Testis (tissue), 3 donors: ENCODE results near the gene NR2F6. TPM values are rescaled to one million over a fixed set of nuclear protein-coding genes. Genes with fewer than 3 reads are reported as not detected.

Experiments
- DNase-seq: peaks from one replicate; pipeline ENCODE4 v3.0.0-alpha.2; 2019
- H3K27ac ChIP-seq, 2 donors: fragments of 200-600 bp; sonication (generic); one replicate each; pipeline ENCODE4 v1.5.1; 2019
- H3K27me3 ChIP-seq: fragments of 200-600 bp; sonication (generic); one replicate; pipeline ENCODE4 v1.5.1; 2019
- H3K36me3 ChIP-seq: fragments of 200-600 bp; sonication (generic); one replicate; pipeline ENCODE4 v1.5.1; 2017; ENCODE audit warnings: low read depth; ENCODE audit errors: missing control alignments
- H3K4me1 ChIP-seq: fragments of 200-600 bp; sonication (generic); one replicate; pipeline ENCODE4 v1.5.1; 2019
- H3K4me3 ChIP-seq, 2 donors: fragments of 200-600 bp; sonication (generic); one replicate each; pipeline ENCODE4 v1.5.1; 2017 to 2019
- H3K9me3 ChIP-seq: fragments of 200-600 bp; sonication (generic); one replicate; pipeline ENCODE4 v1.5.1; 2017
- CTCF ChIP-seq, 3 experiments: fragments of 450-650 bp in 2 of 3; fragments of 200-600 bp in 1 of 3; sonication (generic) in 1 of 3; IDR thresholded peaks; one replicate each; pipeline ENCODE4 v1.5.1; 2016 to 2019; ENCODE audit warnings: antibody characterized with exemption in 3 of 3, mild to moderate bottlenecking in 2 of 3, moderate library complexity in 1 of 3
- POLR2A ChIP-seq: fragments of 450-650 bp; IDR thresholded peaks from one replicate; pipeline ENCODE4 v1.6.1; 2017; ENCODE audit warnings: antibody characterized with exemption, mild to moderate bottlenecking, moderate library complexity
- WGBS, 2 donors: methylation state at CpG; one replicate each; pipeline ENCODE4 v1.1.5; 2018; 5-methylcytosine and 5-hydroxymethylcytosine counted together
- intact Hi-C: fragments of 100-400 bp; cut with DNase I; formaldehyde crosslinking; loops from one replicate; pipeline ENCODE4 v1.15.1; 2023; ENCODE audit warnings: low total_unique reads
- polyA plus RNA-seq: library from polyadenylated mRNA; stranded (reverse); fragments of 350-450 nt; fragmentation: Illumina TruSeq; extraction: RNeasy Lipid Tissue Mini Kit (QIAGEN cat#74804); gene quantifications from one replicate; pipeline ENCODE4 v1.2.3, GENCODE V29; 2014; ENCODE audit warnings: low read depth, low replicate concordance; ENCODE audit not compliant: insufficient read depth
- total RNA-seq, 2 donors: library from RNA; depleted of rRNA; stranded (reverse); fragments of >200 nt; gene quantifications; one replicate each; pipeline ENCODE4 v1.2.3, GENCODE V29; 2016

NR2F6 gene
- total and polyA plus RNA-seq, 3 donors from 2014 or later = 20.4 to 71.8 (median 63.1) TPM

GRCh38 chr19:17229890-17230289, 15.8 kb downstream of the NR2F6 start:
- Histone ChIP-seq H3K27ac (no peak overlapping the region), H3K27me3 (no peaks in the 10 kb centered on the region), H3K36me3 (no peaks in the 10 kb centered on the region), H3K9me3 (no peaks in the 10 kb centered on the region), H3K4me1 (peaks cover 5% of the 10 kb centered on the region), H3K4me3 (no peak overlapping the region)
- intact Hi-C loops = no loop called here
- WGBS, 2 donors = 92 to 93% methylated on average over 3 of the region's 3 CpGs
- no peak for DNase-seq
- TF ChIP-seq POLR2A (no peak), CTCF (IDR thresholded peaks at IDR 0.05) (no peak)

GRCh38 chr19:17227798-17228367, 17.8 kb downstream of the NR2F6 start:
- Histone ChIP-seq H3K27ac (peak overlapping the region in 1 of 2 donors; percentile 80), H3K4me3 (no peak overlapping the region), H3K9me3 (no peaks in the 10 kb centered on the region), H3K27me3 (no peaks in the 10 kb centered on the region), H3K36me3 (no peaks in the 10 kb centered on the region), H3K4me1 (peaks cover 4% of the 10 kb centered on the region)
- peak; percentile 66 for DNase-seq
- WGBS, 2 donors = 48 to 55% methylated on average over 7 to 13 of the region's 13 CpGs
- intact Hi-C loops = no loop called here
- TF ChIP-seq POLR2A = no peak
- no peak for TF ChIP-seq CTCF (IDR thresholded peaks at IDR 0.05)

- intact Hi-C loops = no loop called here
- 1 to 2% methylated on average over 22 to 72 of the region's 90 CpGs for WGBS, 2 donors
- peak within 1 kb of the TSS; percentile 80 to 84 for H3K27ac ChIP-seq
- DNase-seq = peak; percentile 100
- H3K4me1 ChIP-seq = peaks cover 4% of the 10 kb centered on the region
- no peaks in the 10 kb centered on the region for H3K36me3 ChIP-seq
- TF ChIP-seq CTCF (IDR thresholded peaks at IDR 0.05) = no peak
- TF ChIP-seq POLR2A = peak; percentile 21
- peak within 1 kb of the TSS; percentile 50 to 70 for H3K4me3 ChIP-seq
- no peaks in the 10 kb centered on the region for H3K9me3 ChIP-seq
- no peaks in the 10 kb centered on the region for H3K27me3 ChIP-seq
These were observed 19.5 kb downstream of the NR2F6 start, which contains the start of gene OCEL1 for GRCh38 chr19:17226002-17226933. Gene OCEL1, plus strand, starts transcription at chr19:17226226. Its CDS starts 22 bp downstream, at chr19:17226248.

GRCh38 chr19:17225053-17225452, 20.7 kb downstream of the NR2F6 start:
- WGBS, 2 donors = 41 to 69% methylated on average over 10 of the region's 10 CpGs
- H3K36me3 ChIP-seq = no peaks in the 10 kb centered on the region
- H3K4me1 ChIP-seq = peaks cover 12% of the 10 kb centered on the region
- H3K4me3 ChIP-seq = peak overlapping the region in 1 of 2 donors; percentile 70
- H3K9me3 ChIP-seq = no peaks in the 10 kb centered on the region
- H3K27ac ChIP-seq = no peak overlapping the region
- no peaks in the 10 kb centered on the region for H3K27me3 ChIP-seq
- intact Hi-C loops = no loop called here
- no peak for DNase-seq
- TF ChIP-seq POLR2A (no peak), CTCF (IDR thresholded peaks at IDR 0.05) (no peak)
